Neural cell (in vitro differentiated cells): Measurements from ENCODE around the gene KLRC2.
"Not testable (repeated sequence)": the region's sequence is repeated elsewhere in the genome, so short reads cannot be mapped to it uniquely, and the experiment has no call there.

Experiments
- CTCF ChIP-seq: fragments of 450-650 bp; IDR thresholded peaks from 2 replicates; pipeline ENCODE4 v1.5.1; 2014; ENCODE audit warnings: antibody characterized with exemption, mild to moderate bottlenecking, moderate library complexity; ENCODE audit not compliant: poor library complexity, severe bottlenecking
- EZH2 ChIP-seq: fragments of 200-600, 300-800 bp; shearing (Covaris generic), sonication (generic); IDR thresholded peaks from 2 replicates; pipeline ENCODE4 v1.6.1; 2014; ENCODE audit warnings: antibody characterized with exemption, low read length, borderline replicate concordance, mild to moderate bottlenecking; ENCODE audit not compliant: insufficient read depth, poor library complexity, severe bottlenecking
- POLR2AphosphoS5 ChIP-seq: IDR thresholded peaks from 2 replicates; pipeline ENCODE4 v1.6.1; 2012
- RAD21 ChIP-seq: fragments of 450-650 bp; conservative IDR thresholded peaks from 2 replicates; pipeline ENCODE4 v1.6.1; 2014; ENCODE audit warnings: antibody characterized with exemption, mild to moderate bottlenecking, moderate library complexity
- TAF1 ChIP-seq: IDR thresholded peaks from 2 replicates; pipeline ENCODE4 v1.6.1; 2012; ENCODE audit warnings: low read depth
- TF ChIP-seq, protein P1 (sequence below): IDR thresholded peaks from 2 replicates; pipeline ENCODE4 v1.6.1; 2012; ENCODE audit warnings: borderline replicate concordance

DNA sequence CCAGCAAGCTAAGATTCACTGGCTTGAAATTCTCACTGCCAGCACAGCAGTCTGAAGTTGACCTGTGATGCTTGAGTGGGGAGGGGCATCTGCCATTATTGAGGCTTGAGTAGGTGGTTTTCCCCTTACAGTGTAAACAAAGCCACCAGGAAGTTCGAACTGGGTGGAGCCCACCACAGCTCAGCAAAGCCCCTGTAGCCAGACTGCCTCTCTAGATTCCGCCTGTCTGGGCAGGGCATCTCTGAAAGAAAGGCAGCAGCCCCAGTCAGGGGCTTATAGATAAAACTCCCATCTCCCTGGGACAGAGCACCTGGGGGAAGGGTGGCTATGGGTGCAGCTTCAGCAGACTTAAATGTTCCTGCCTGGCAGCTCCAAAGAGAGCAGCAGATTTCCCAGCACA is 46.1 kb upstream of the KLRC2 start:
- not testable (repeated sequence) for TF ChIP-seq TAF1, POLR2AphosphoS5, CTCF, RAD21, EZH2
- TF ChIP-seq, protein P1, sequence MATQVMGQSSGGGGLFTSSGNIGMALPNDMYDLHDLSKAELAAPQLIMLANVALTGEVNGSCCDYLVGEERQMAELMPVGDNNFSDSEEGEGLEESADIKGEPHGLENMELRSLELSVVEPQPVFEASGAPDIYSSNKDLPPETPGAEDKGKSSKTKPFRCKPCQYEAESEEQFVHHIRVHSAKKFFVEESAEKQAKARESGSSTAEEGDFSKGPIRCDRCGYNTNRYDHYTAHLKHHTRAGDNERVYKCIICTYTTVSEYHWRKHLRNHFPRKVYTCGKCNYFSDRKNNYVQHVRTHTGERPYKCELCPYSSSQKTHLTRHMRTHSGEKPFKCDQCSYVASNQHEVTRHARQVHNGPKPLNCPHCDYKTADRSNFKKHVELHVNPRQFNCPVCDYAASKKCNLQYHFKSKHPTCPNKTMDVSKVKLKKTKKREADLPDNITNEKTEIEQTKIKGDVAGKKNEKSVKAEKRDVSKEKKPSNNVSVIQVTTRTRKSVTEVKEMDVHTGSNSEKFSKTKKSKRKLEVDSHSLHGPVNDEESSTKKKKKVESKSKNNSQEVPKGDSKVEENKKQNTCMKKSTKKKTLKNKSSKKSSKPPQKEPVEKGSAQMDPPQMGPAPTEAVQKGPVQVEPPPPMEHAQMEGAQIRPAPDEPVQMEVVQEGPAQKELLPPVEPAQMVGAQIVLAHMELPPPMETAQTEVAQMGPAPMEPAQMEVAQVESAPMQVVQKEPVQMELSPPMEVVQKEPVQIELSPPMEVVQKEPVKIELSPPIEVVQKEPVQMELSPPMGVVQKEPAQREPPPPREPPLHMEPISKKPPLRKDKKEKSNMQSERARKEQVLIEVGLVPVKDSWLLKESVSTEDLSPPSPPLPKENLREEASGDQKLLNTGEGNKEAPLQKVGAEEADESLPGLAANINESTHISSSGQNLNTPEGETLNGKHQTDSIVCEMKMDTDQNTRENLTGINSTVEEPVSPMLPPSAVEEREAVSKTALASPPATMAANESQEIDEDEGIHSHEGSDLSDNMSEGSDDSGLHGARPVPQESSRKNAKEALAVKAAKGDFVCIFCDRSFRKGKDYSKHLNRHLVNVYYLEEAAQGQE, result not testable (repeated sequence)
